PC-9 (cell line): Measurements from ENCODE around the gene PTPRR.

Source experiments
- EZH2 ChIP-seq: fragments of 200-600 bp; sonication (generic); IDR thresholded peaks from 2 replicates; pipeline ENCODE4 v1.8.0; 2017; ENCODE audit warnings: antibody characterized with exemption, low read depth
- TF ChIP-seq, protein P1 (sequence below): fragments of 200-600 bp; sonication (generic); conservative IDR thresholded peaks from 2 replicates; pipeline ENCODE4 v1.6.1; 2017; ENCODE audit warnings: mixed run types, antibody characterized with exemption, mild to moderate bottlenecking, moderate library complexity

DNA sequence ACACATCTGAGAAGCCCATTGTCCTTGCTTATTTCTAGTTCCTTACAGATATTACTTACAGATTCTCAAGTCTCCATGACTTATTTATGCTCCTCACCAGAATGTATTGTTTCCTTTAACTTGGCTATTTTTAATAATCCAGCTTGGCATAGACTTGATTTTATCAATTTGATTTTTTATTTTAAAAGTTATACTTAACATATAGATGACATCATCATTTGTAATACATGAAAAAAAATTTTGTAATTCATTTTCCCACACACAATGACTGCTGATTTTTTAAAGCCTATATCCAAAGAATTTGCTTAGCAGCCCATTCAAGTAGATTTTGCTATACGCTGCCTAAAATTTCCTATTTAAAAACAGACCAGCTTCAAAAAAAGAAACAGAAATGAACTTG, 39.8 kb downstream of the PTPRR start:
- TF ChIP-seq, protein P1, sequence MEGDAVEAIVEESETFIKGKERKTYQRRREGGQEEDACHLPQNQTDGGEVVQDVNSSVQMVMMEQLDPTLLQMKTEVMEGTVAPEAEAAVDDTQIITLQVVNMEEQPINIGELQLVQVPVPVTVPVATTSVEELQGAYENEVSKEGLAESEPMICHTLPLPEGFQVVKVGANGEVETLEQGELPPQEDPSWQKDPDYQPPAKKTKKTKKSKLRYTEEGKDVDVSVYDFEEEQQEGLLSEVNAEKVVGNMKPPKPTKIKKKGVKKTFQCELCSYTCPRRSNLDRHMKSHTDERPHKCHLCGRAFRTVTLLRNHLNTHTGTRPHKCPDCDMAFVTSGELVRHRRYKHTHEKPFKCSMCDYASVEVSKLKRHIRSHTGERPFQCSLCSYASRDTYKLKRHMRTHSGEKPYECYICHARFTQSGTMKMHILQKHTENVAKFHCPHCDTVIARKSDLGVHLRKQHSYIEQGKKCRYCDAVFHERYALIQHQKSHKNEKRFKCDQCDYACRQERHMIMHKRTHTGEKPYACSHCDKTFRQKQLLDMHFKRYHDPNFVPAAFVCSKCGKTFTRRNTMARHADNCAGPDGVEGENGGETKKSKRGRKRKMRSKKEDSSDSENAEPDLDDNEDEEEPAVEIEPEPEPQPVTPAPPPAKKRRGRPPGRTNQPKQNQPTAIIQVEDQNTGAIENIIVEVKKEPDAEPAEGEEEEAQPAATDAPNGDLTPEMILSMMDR: no peak
- TF ChIP-seq EZH2: no peak
